Left lung (tissue), 10 donors: ENCODE data around the gene GAREM1. TPM values are rescaled to one million over a fixed set of nuclear protein-coding genes. Genes with fewer than 3 reads are reported as not detected.

Source experiments
- ATAC-seq: fragments of 200-7000 bp; cut with Tn5 transposase; one replicate; pipeline ENCODE4 v1.9.1; 2020; ENCODE audit warnings: moderate library complexity
- DNase-seq, 4 donors: peaks; one replicate each; pipeline ENCODE4 v3.0.0-alpha.2; 2013 to 2020
- H3K27ac ChIP-seq, 2 donors: fragments of 200-600 bp; sonication (generic) in 1 of 2; one replicate each; pipeline versions ENCODE4 v1.5.0 to v1.8.0; 2020 to 2021
- H3K27me3 ChIP-seq, 2 donors: fragments of 200-600 bp; sonication (generic) in 1 of 2; one replicate each; pipeline versions ENCODE4 v1.5.0 to v1.8.0; 2020 to 2021
- H3K36me3 ChIP-seq, 2 donors: fragments of 200-600 bp; sonication (generic) in 1 of 2; one replicate each; pipeline versions ENCODE4 v1.5.0 to v1.8.0; 2020 to 2021
- H3K4me1 ChIP-seq, 2 donors: fragments of 200-600 bp; one replicate each; pipeline ENCODE4 v1.8.0; 2021
- H3K4me3 ChIP-seq, 2 donors: fragments of 200-600 bp; sonication (generic) in 1 of 2; one replicate each; pipeline versions ENCODE4 v1.5.0 to v1.8.0; 2020 to 2021; ENCODE audit warnings: mild to moderate bottlenecking in 1 of 2
- H3K9me3 ChIP-seq, 2 donors: fragments of 200-600 bp; sonication (generic) in 1 of 2; one replicate each; pipeline versions ENCODE4 v1.5.0 to v1.8.0; 2020 to 2021
- intact Hi-C, 2 donors: fragments of 100-400 bp; cut with DNase I; formaldehyde crosslinking; loops; one replicate each; pipeline versions ENCODE4 v1.11.2 to v1.14.2; 2022
- polyA plus RNA-seq, 6 donors: library from polyadenylated mRNA; unstranded; fragments of 120-200 nt; gene quantifications; one replicate each; pipeline ENCODE4 v1.2.1, GENCODE V29; 2013; ENCODE audit not compliant: insufficient read length in 6 of 6
- total RNA-seq, 2 donors: library from RNA; stranded (reverse); fragmentation: NEBNext Ultra II Directional; extraction: Animal tissue kit (Norgen Biotek cat#: 25700); gene quantifications; one replicate each; pipeline ENCODE4 v1.2.1, GENCODE V29; 2021
- TF ChIP-seq, protein P1 (sequence below), 2 donors: fragments of 200-600 bp; sonication (generic) in 1 of 2; IDR thresholded peaks; one replicate each; pipeline versions ENCODE4 v1.5.0 to v1.8.0; 2021; ENCODE audit warnings: antibody characterized with exemption in 2 of 2
- donor health status: DM: no; HTN: yes; CAD: no.
- donor health status: DM: no; HTN: no; CAD: no.

The GAREM1 gene
- total and polyA plus RNA-seq, 8 donors = 10.3 to 20.2 (median 13.1) TPM

DNA sequence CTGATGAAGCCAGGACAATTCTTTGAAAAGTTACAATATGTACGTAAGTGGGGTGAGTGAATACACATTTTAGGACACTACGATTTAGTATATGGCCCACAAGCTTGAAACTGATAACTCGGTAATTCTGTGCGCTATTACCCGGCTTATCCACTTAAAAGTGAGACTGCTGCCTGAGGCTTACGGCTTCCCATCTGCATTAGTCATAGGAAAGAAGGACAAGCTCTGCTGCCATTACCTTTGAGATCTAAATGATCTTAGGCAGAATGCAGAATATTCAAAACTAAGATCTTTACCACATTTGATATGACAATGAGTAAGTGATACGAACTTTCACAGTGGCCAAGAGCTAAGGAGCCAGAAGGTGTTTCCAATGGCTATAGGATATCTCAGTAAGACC is 133.3 kb downstream of the GAREM1 start:
- intact Hi-C loops = no loop called here
- Histone ChIP-seq H3K36me3 (no peaks in the 10 kb centered on the region), H3K9me3 (no peaks in the 10 kb centered on the region), H3K27me3 (no peaks in the 10 kb centered on the region), H3K27ac (no peak overlapping the region), H3K4me1 (no peaks in the 10 kb centered on the region), H3K4me3 (no peak overlapping the region)
- ATAC-seq = no peak
- TF ChIP-seq, protein P1, sequence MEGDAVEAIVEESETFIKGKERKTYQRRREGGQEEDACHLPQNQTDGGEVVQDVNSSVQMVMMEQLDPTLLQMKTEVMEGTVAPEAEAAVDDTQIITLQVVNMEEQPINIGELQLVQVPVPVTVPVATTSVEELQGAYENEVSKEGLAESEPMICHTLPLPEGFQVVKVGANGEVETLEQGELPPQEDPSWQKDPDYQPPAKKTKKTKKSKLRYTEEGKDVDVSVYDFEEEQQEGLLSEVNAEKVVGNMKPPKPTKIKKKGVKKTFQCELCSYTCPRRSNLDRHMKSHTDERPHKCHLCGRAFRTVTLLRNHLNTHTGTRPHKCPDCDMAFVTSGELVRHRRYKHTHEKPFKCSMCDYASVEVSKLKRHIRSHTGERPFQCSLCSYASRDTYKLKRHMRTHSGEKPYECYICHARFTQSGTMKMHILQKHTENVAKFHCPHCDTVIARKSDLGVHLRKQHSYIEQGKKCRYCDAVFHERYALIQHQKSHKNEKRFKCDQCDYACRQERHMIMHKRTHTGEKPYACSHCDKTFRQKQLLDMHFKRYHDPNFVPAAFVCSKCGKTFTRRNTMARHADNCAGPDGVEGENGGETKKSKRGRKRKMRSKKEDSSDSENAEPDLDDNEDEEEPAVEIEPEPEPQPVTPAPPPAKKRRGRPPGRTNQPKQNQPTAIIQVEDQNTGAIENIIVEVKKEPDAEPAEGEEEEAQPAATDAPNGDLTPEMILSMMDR (IDR thresholded peaks at IDR 0.05) = no peak
- no peak for DNase-seq

DNA sequence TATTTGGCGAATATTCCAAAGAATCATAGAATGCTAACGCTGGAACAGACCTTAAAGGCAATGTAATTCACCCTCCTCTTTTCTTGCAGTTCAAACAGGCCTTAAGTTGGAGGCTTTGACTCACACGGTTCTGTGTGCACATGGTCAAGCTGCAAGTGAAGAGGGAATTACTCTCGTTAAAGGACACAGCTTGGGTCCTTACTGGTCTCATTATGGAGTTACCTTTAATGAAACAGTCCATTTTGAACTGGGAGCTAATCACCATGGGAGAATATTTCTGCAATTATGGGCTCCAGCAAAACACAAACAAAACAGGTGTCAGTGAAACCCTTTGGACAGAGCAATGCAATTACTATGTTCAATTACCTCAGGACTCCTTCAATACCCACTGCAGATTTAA is 135.5 kb downstream of the GAREM1 start:
- Histone ChIP-seq H3K27me3 (no peaks in the 10 kb centered on the region), H3K27ac (no peak overlapping the region), H3K36me3 (no peaks in the 10 kb centered on the region), H3K4me3 (no peak overlapping the region), H3K4me1 (no peaks in the 10 kb centered on the region), H3K9me3 (no peaks in the 10 kb centered on the region)
- ATAC-seq (no peak), DNase-seq (no peak)
- intact Hi-C loops = no loop called here
- TF ChIP-seq, protein P1 (IDR thresholded peaks at IDR 0.05) = no peak

DNA sequence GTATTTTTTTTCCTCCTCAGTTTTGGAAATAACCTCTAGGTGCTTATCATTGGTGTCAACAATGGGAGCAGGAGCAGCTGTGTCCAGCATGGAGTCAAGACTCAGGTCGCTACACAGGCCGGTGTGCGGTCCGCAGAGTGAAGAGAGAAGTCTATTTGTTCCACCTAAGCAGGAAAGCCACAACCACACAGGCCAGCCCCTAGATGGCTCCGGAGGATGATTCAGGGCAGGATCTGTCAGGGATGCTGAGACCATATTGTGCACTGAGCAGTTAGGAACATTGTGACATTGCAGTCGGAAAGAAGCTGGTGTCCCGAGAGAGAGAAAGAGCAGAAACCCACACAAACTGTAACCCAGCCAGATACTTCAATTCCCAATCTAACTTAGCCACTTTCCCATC is 136.9 kb downstream of the GAREM1 start:
- DNase-seq (no peak), ATAC-seq (no peak)
- Histone ChIP-seq H3K4me3 (no peak overlapping the region), H3K27me3 (no peaks in the 10 kb centered on the region), H3K27ac (no peak overlapping the region), H3K9me3 (no peaks in the 10 kb centered on the region), H3K36me3 (no peaks in the 10 kb centered on the region), H3K4me1 (no peaks in the 10 kb centered on the region)
- intact Hi-C loops = no loop called here
- TF ChIP-seq, protein P1 (IDR thresholded peaks at IDR 0.05) = no peak

DNA sequence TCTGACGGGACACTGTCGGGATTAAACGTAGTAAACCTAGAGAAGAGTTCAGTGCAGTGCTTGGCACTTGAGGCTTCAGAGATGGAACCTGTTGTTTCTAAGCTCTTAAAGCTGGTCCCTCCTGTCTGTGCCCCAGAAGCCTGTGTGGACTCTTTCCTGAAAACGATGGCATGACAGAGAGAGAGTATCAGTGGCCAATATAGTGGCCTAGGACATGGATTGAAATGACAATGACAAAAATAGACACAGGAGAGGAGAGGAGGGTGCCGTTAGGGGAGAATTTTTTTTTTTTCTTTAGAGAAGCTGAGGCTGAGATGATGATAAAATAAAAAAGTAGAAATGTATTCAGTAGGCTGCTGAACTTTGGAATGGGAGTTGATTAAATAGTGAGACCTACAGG is 138.0 kb downstream of the GAREM1 start:
- ATAC-seq (no peak), DNase-seq (no peak)
- intact Hi-C loops = no loop called here
- Histone ChIP-seq H3K4me3 (no peak overlapping the region), H3K4me1 (no peaks in the 10 kb centered on the region), H3K27me3 (no peaks in the 10 kb centered on the region), H3K27ac (no peak overlapping the region), H3K9me3 (no peaks in the 10 kb centered on the region), H3K36me3 (no peaks in the 10 kb centered on the region)
- TF ChIP-seq, protein P1 (IDR thresholded peaks at IDR 0.05) = no peak

DNA sequence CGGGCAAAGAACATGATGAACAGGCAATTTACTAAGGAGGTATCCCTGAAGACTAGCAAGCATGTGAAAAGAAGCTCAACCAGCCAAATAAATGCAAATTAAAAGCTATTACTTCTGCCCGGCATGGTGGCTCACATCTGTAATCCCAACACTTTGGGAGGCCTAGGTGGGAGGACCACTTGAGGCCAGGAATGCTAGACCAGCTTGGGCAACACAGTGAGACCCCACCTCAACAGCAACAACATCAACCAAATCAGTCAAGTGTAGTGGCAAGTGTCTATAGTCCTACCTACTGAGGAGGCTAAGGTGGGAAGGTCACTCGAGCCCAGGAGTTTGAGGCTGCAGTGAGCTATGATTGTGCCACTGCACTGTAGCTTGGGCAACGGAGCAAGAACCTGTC is 141.7 kb downstream of the GAREM1 start:
- TF ChIP-seq, protein P1 (IDR thresholded peaks at IDR 0.05) = no peak
- no peak for DNase-seq
- intact Hi-C loops = no loop called here
- Histone ChIP-seq H3K4me1 (no peaks in the 10 kb centered on the region), H3K36me3 (no peaks in the 10 kb centered on the region), H3K4me3 (no peak overlapping the region), H3K9me3 (no peaks in the 10 kb centered on the region), H3K27me3 (no peaks in the 10 kb centered on the region), H3K27ac (no peak overlapping the region)
- no peak for ATAC-seq
